ENCODE results near the gene ACSL1.

DNA sequence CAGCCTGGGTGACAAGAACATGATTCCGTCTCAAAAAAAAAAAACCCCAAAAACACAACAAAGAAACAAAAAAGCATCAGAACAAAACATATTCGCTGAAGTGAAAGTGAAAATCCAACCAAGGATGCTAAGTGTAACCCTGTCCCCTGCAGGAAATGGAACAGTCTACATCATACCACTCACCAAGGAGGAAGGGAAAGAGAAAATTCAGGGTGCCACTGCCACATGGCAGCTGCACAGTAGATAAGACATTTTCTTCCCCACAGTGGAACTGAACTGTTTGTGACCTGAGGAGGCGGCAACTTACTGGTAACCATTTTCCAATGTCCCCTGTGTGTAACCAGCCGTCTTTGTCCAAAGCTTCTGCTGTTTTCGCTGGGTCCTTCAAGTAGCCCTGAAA lies 63.7 kb downstream of the ACSL1 start:
- TF ChIP-seq, protein P1, sequence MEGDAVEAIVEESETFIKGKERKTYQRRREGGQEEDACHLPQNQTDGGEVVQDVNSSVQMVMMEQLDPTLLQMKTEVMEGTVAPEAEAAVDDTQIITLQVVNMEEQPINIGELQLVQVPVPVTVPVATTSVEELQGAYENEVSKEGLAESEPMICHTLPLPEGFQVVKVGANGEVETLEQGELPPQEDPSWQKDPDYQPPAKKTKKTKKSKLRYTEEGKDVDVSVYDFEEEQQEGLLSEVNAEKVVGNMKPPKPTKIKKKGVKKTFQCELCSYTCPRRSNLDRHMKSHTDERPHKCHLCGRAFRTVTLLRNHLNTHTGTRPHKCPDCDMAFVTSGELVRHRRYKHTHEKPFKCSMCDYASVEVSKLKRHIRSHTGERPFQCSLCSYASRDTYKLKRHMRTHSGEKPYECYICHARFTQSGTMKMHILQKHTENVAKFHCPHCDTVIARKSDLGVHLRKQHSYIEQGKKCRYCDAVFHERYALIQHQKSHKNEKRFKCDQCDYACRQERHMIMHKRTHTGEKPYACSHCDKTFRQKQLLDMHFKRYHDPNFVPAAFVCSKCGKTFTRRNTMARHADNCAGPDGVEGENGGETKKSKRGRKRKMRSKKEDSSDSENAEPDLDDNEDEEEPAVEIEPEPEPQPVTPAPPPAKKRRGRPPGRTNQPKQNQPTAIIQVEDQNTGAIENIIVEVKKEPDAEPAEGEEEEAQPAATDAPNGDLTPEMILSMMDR (IDR thresholded peaks at IDR 0.05), result no peak
- no peak for TF ChIP-seq ZFX (IDR thresholded peaks at IDR 0.05; ENCODE audit: borderline replicate concordance)
